GM21526 (cell line): Measurements from ENCODE around the gene BORCS5.
"Not testable (repeated sequence)": the region's sequence is repeated elsewhere in the genome, so short reads cannot be mapped to it uniquely, and the experiment has no call there.

ENCODE experiments used
- ATAC-seq: cut with Tn5 transposase; IDR thresholded peaks from one replicate; pipeline ENCODE4 v1.9.1; 2021; ENCODE audit warnings: moderate library complexity; ENCODE audit not compliant: unreplicated experiment, low FRiP score

The BORCS5 gene

GRCh38 chr12:12351468-12352185 lies 5.3 kb upstream of the BORCS5 start:
- not testable (repeated sequence) for ATAC-seq

GRCh38 chr12:12353276-12353675 lies 3.6 kb upstream of the BORCS5 start:
- no peak for ATAC-seq

GRCh38 chr12:12353807-12354206 lies 3.1 kb upstream of the BORCS5 start:
- ATAC-seq: no peak

- ATAC-seq: no peak
These were observed 397 bp upstream of the BORCS5 start for GRCh38 chr12:12356467-12356895.

- ATAC-seq: no peak
These were observed 1.0 kb downstream of the BORCS5 start for GRCh38 chr12:12357719-12358461.

- ATAC-seq: no peak
These were observed 1.6 kb downstream of the BORCS5 start for GRCh38 chr12:12358528-12358927.

- ATAC-seq: no peak
These were observed 8.0 kb downstream of the BORCS5 start for GRCh38 chr12:12364787-12365445.

- no peak for ATAC-seq
These were observed 8.5 kb downstream of the BORCS5 start for GRCh38 chr12:12365446-12365802.

- ATAC-seq: no peak
These were observed 9.1 kb downstream of the BORCS5 start for GRCh38 chr12:12365931-12366431.

- no peak for ATAC-seq
These were observed 10.0 kb downstream of the BORCS5 start for GRCh38 chr12:12366701-12367481.

- no peak for ATAC-seq
These were observed 10.7 kb downstream of the BORCS5 start for GRCh38 chr12:12367482-12367998.

- ATAC-seq: no peak
These were observed 16.3 kb downstream of the BORCS5 start for GRCh38 chr12:12372946-12373722.

GRCh38 chr12:12376646-12377448 lies 20.0 kb downstream of the BORCS5 start:
- ATAC-seq: no peak

- no peak for ATAC-seq
These were observed 21.7 kb downstream of the BORCS5 start for GRCh38 chr12:12378616-12379015.

- ATAC-seq: no peak
These were observed 23.2 kb downstream of the BORCS5 start for GRCh38 chr12:12379831-12380730.

GRCh38 chr12:12380949-12381593 lies 24.2 kb downstream of the BORCS5 start:
- ATAC-seq: no peak

- no peak for ATAC-seq
These were observed 25.1 kb downstream of the BORCS5 start for GRCh38 chr12:12381982-12382381.
